ENCODE measurements around the gene SFXN1.

GRCh38 chr5:175558801-175559480 is 80.6 kb downstream of the SFXN1 start:
- TF ChIP-seq, protein P1, sequence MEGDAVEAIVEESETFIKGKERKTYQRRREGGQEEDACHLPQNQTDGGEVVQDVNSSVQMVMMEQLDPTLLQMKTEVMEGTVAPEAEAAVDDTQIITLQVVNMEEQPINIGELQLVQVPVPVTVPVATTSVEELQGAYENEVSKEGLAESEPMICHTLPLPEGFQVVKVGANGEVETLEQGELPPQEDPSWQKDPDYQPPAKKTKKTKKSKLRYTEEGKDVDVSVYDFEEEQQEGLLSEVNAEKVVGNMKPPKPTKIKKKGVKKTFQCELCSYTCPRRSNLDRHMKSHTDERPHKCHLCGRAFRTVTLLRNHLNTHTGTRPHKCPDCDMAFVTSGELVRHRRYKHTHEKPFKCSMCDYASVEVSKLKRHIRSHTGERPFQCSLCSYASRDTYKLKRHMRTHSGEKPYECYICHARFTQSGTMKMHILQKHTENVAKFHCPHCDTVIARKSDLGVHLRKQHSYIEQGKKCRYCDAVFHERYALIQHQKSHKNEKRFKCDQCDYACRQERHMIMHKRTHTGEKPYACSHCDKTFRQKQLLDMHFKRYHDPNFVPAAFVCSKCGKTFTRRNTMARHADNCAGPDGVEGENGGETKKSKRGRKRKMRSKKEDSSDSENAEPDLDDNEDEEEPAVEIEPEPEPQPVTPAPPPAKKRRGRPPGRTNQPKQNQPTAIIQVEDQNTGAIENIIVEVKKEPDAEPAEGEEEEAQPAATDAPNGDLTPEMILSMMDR (IDR thresholded peaks at IDR 0.05): no peak
- TF ChIP-seq POLR2A (IDR thresholded peaks at IDR 0.05): no peak

All from adrenal gland (tissue), 5 donors.